ENCODE results near the gene PDGFD.
"Not testable (repeated sequence)": the region's sequence is repeated elsewhere in the genome, so short reads cannot be mapped to it uniquely, and the experiment has no call there.

PDGFD gene

DNA sequence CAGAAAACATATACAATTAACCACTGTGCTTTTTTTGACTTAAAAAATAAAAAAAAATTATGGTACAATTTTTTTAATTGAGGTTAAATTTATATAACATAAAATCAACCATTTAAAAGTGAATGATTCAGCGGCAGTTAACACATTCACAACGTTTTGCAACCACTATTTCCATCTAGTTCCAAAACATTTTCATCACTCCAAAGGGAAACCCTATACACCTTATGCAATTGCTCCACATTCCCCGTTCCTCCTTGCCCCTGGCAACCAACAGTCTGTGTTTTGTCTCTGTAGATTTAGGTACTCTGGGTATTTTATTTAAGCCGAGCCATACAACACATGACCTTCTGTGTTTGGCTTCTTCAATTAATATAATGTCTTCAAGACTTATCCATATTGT is 112.2 kb downstream of the PDGFD start:
- no peak for DNase-seq

DNA sequence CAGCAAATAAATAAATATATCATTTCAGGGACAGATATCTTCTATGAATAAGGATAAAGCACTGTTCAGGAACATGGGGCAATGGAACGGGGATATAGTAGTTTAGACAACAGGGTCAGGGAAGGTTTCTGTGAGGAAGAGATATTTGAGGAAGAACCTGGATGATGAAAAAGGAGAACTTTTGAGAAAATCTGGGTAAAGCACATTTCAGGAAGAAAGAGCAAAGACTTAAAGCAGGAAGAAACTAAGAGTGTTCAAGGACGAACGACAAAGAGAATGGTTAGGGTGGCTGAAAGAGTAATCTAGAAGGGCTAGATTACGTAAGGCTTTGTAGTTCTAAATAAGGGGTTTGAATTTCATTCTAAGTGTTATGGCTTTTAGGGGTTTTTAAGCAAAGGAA is 114.8 kb downstream of the PDGFD start:
- no peak for DNase-seq

DNA sequence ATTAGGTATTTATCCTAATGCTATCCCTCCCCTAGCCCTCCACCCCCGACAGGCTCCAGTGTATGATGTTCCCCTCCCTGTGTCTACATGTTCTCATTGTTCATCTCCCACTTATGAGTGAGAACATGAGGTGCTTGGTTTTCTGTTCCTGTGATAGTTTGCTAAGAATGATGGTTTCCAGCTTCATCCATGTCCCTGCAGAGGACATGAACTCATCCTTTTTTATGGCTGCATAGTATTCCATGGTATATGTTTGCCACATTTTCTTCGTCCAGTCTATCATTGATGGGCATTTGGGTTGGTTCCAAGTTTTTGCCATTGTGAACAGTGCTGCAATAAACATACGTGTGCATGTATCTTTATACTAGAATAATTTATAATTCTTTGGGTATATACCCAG is 117.1 kb downstream of the PDGFD start:
- not testable (repeated sequence) for DNase-seq

DNA sequence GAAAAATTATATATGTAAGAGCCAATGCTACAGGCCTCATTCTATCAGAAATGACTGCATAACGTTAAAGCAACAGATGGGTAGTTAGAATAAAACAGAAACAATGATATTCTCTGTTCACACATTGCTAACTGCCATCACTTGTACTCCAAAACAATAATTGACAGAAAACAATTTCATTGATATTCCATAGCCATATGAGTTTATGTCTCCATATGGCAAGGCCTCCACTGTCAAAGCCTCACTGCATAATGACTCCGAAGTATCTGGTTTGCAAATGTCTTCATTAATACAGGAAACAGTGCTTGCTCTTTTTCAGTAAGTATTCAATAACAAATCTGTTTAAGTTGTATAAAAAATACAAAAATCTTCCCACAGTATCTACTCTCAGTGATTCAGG is 117.6 kb downstream of the PDGFD start:
- no peak for DNase-seq

DNA sequence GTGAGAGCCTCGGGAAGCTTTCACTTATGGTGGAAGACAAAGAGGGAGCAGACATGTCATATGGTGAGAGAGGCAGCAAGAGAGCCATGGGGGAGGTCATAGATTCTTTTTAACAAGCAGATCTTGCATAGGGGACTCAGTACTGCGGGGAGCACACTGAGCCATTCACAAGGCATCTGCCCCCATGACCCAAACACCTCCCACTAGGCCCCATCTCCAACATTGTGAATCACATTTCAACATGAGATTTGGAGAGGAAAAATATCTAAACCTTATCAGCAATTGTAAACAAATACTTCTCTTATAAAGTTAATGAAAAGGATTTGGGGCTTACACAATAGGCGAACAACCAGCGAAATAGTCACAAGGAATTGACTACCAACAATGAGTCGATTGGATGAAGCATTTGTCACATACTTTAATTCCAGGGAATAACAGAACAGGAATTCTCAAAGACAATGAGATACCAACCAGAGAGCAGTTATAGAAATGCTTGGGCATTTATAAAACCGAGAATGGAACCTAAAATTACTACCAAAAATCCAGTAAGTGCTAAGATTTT is 120.2 kb downstream of the PDGFD start:
- DNase-seq: no peak

DNA sequence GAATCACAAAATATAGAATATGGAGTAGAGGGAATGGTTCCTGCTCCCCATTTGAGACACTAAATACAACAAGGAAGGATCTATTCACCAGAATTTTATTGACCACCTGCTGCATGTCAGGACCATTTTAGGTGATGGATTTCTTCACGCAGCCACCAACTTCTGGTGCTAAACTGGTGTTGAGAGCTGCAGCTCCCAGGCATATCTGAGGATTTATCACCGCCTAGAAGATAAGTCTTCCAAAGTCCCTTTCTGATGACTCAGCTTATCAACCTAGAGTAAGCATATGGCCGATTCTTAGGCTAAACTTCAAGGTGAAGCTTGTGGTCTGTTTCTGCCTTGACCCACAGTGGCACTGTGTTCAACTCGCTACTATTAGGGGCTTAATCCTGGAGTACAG is 120.8 kb downstream of the PDGFD start:
- DNase-seq: no peak

DNA sequence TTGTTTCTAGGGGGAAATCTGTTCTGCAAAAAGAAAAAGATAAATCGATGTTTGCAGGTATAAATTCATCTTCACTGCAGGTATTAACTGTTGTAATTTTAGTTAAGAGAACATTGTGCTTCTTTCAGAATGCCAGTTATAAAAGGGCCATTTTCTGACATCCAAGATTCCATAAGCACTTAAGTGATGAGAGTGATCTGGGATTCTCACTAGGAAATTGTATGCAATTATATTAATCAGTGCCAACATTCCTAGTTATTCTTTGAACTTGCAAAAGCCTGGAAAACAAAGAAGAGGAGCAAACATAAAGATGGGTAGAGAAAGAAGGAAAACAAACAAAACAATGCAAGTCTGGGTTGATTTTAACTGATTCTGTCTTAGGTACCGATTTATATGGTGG is 122.2 kb downstream of the PDGFD start:
- DNase-seq: no peak

DNA sequence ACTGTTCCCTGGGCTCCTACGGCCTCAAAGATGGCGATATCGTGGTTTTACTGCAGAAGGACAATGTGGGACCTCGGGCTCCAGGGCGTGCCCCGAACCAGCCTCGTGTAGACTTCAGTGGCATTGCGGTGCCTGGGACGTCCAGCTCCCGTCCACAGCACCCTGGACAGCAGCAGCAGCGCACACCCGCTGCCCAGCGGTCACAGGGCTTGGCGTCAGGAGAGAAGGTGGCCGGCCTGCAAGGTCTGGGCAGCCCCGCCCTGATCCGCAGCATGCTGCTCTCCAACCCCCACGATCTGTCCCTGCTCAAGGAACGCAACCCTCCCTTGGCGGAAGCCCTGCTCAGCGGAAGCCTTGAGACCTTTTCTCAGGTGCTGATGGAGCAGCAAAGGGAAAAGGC is 127.0 kb downstream of the PDGFD start:
- DNase-seq: no peak

DNA sequence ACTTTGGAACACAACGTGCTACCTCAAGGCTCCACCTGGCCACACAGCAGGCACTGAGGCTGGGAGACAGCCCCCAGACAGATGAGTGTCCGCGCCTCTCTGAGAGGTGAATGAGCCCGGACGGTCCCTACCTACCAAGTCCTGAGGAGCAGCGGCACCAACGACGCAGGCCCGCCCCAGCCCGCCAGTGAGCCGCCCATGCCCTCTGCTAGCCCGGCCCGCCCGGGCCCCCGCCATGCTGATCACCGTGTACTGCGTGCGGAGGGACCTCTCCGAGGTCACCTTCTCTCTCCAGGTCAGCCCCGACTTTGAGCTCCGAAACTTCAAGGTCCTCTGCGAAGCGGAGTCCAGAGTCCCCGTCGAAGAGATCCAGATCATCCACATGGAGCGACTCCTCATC is 127.4 kb downstream of the PDGFD start, which contains the start of gene DDI1:
DDI1 (plus strand) TSS at position 53 of the 400 bp plus-strand sequence; CDS start at position 236, 183 bp downstream.
- DNase-seq: no peak

DNA sequence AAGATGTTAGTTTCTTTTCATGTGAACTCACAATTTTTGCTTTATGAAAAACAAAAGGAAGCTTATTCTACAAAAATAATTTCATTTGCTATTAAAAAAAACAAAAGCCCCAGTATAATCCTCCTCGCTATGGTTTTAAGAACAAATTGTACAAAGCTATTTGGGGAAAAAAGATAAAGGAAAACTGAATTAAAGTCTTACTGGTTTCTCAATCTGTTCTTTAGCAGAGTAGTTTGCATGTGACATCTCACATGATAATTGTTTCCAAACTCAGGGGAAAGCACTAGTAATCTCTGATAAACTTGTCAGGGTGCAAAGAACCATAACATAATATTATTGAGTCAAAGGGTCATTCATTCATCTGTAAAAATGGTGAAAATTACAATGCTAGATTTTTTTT is 130.4 kb downstream of the PDGFD start:
- DNase-seq: no peak

DNA sequence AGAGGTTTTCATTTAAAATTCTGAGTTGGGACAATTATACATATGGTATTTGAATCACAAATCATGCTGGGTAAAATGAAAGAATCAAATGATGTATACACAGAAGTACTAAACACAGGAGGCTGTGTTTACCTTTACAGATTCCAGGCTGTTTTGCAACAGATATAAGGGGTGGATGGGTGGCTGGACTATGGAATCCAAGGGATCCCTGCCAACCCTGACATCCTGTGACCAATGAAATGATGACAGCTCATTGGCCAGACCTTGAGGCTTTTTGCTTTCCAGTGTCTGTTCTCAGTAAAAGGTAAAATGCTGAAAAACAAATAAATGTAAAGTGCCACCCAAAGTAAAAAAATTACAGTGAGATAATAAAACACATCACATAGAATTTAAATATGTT is 130.8 kb downstream of the PDGFD start:
- DNase-seq: no peak

DNA sequence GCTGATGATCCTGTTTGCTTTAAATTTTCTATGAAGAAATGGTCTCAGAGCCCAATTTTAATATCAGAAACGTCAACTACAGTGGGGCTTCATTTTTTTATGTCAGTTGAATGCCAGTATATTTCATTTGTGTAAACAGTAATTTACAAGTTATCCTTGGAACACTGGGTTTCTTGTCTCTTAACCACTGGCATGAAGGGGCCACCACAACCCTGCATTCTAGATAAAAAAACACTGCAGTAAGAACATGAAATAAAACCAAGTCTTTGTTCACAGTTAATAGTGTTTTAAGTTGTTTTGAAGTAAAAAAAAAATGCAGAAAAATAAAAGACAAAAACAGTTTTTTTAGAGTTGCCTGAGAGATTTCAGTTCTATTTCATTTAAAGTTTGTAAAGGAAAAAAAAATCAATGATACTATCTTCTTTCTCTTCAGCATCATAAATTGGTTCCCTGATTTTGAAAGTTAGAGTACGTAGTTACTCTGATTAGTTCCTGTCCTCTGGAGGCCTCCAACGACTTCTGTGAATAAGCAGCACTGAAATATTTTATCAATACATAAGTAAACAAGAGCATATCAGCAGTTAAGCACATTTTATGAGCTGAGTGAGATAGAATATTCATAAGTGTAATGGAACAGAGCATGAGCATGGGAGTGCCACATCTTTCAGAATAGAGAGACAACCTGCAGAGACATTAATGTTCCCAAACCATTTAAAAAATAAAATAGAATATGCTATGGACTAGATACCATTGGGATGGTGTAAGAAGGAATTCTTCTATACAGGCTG is 135.3 kb downstream of the PDGFD start:
- DNase-seq: no peak

DNA sequence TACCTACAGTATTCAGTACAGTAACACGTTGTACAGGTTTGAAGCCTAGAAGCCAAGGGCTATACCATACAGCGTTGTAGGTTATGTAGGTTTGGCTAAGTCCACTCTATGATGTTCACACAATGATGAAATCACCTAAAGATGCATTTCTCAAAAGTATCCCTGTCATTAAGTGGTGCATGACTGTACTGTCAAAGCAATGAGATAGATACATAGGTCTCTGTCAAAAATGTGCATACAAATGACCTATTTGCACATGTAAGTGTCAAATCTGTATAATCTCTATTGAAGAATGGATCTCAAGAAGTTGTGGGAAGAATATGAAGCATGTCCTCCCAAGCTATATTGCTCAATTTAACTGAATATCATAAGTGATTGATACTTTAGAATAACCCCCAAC is 139.4 kb downstream of the PDGFD start:
- DNase-seq: no peak

DNA sequence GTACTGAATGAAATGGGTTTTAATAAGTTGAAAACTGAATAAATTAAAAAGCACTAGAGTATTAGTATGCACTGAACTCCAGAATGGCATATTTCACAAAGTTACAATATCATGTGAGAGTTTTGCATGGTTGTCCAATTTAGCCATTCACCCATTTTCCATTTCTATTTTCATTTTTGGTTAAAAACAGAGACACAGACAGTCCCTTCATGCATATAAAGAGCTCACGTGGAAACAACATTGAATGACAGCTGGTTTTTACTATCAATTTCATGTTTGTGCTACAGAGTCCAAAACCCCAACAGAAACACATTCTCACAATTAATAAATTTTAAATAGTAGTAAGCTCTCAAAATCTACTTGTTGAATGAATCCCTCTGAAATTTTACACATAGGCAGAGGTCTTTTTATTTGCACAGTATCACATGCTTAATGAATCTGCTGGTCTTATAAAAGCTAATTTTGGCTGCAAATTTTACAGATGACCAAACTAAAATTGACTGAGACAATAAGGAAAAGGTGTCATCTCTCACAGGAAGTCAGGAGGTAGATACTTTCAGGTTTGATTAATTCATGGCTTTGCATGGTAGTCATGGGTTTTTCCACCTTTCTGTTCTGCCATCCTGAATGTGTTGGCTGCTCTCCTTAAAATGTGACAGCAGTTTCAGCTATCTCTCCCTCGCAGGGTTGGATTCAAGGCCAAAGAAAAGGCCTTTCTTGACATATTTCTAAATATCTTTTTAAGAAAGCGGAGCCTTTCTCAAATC is 148.1 kb downstream of the PDGFD start:
- no peak for DNase-seq

DNA sequence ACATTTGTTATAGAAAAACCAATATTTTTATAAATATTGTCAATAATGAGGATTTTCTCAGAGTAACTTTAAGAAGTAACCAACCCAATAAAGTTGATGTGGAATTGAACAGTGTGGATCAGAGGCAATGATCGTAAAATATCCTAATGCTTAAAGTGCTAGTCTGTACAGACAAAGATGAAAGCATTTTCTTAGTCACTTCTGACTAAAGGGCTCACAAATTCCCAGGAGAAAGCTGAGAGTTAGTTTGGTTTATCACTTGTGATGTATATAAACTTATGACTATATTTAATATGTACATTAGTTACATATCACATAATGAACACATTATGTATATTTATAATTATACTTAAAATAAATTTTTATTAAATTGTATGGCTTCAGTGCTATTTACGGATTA is 152.9 kb downstream of the PDGFD start:
- DNase-seq: no peak

DNA sequence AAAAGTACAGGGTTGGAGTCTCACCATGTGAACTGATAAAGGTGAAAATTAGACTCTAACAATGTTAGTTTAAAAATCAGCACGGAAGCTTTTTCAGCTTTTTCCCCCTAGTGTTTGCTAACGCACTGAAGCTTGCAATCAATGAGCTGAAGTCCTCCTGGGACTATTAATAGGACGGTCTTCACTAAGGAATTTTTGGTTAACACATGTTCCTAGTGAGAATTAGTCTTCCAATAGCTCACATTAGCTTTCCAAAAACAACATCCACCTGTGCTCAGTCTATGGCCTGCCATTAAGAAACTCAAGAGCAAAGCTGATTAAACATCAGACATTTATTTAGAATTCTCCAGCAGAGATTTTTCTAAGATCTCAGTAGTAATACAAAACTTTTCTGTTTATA is 154.2 kb downstream of the PDGFD start:
- no peak for DNase-seq

DNA sequence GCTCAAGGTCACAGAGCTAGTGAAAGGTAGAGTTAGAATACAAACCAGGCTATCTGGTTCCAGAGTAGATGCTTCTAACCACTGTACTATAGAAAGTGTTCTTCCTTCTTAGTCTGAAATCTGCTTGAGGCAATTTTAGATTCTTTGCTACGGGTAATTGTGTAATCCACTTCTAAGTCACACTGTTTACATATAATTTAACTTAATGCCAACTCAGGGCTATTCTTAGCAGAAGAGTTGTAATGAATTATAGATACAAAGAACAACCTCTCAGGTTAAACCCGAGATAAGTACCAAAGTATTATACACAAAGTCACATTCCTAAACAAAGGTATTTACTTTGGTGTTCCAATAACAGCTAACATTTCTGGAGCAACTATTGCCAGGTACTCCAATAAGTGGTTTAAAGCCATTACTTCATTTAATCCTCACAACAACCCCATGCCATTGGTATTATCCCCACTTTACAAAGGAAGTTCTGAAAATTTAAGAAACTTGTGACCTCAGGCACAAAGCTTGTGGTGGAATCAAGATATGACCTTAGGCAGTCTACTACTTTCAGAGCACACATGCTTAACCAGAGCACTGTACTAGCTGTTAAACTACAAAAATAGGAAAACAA is 158.6 kb downstream of the PDGFD start:
- no peak for DNase-seq

DNA sequence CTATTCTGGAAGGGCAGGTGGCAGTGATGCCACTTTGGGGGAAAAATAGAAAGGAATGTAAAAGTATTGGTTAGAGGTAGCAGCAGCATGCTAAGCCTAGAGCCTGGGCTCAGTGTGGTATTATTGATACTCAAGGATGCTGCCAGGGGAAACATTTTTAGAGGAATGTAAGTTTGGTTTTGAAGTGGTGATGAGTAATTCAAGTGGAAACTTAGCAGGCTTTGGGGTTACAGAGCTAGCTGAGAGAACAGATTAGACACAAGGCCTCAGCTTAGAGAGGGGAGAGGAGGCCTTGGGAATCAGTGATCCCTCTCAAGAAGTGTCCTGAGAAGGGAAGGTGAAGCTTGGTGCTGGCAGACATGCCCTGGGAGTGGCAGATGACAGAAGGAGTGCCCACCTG is 160.5 kb downstream of the PDGFD start:
- no peak for DNase-seq

DNA sequence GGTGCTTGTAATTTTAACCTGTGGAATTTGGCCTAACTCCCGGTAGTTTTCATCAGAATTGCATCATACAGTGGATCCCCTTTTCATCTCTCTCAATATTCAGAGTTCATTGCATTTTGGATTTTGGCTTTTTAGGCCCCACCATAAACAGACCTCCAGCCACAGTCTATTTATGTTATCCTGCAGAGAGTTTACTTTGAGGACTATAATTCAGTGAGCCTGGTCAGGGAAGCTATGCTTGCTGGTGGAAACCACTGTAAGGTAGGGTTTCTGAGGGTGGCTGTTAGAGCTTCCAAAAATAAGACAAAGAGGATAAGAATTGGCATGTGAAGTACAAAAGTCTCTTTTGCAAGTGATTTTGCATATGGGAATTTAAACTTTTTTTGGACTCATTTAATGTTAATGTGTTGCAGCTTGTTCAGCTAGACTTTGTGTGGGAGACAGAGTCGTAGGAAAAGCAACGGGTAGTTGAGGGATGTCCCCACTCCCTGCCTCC is 162.3 kb downstream of the PDGFD start:
- DNase-seq: no peak

DNA sequence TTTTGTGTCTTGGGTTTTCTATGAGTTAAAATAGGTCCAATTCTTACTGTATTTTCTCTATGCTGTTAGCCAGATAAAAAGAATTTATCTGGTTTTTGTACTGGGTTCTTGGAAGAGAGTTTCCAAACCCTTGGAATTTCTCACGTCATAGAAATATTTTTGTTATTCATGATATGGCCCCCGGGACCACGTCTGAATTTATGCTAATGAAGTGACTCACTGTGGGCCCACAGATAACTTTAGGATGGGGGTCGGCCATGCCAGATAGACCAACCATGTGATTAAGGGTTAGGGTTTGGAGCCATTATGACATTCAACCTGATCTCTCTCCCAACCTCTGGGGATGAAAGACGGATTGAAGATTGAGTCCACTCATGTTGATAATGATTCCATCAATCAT is 163.1 kb downstream of the PDGFD start:
- no peak for DNase-seq

DNA sequence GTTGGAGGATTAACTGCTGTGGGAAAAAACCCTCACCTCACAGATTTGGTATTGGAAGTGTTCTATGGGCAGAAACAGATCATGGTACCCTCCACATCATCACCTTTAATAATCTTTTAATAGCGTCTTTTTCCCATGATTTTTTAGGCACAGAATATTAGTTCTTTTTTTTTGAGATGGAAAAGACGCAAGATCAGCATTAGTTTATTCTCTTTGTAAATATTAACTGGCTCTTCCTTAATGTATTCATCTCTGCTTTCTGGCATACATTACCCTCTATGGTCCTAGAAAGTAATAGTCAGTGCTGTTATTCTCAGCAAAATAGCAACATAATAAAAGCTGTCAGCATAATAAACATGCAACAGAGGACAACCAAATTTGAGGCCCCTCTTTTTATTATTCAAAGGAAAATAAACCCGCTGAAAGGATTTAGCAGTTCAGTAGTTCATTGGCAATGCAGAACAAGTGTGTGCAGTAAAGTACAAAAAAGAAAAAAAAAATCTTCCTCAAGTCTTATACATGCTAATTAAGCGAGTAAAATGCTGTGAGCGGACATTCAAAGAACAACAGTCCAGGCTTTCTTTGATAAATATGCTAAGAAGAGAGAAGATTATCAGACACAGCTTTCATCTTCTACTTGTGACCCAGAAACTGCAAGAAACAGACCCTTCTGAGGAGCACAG is 165.0 kb downstream of the PDGFD start:
- no peak for DNase-seq

DNA sequence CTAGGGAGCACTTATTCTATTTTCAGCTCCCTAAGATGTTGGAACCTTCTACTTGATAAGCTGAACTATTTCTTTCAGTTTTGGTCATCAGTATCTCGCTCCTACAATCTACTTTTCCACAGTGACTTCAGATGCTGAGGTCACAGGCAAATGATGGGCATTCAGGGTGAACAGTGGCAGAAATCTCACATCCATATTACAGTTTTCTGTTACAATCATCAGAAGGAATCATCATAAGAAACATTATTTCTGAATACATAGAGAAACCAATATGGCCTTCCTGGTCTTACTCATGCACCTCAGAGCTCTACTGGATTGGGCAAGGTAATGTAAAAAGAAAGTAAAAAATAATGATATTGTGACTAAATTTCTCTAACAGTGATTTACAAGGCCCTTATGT is 166.9 kb downstream of the PDGFD start:
- no peak for DNase-seq

DNA sequence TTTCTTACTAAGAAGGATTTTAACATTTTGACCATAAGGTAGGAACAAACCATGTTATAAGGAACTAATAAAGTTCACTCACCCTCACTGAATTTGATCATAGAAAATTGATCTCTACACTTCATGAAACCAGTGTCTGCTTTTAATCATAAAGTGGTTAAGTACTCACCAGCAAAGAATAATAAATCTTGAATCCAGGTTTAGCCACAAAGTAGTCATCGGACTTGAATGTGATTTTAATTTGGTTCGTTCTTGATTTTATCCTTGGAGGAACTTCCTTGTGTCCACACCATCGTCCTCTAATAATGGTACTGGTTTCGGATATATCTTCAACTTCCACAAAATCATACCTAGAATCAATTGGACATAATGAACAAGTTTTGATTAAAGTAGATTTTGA is 168.1 kb downstream of the PDGFD start:
- no peak for DNase-seq

Measured in stimulated activated naive CD4-positive, alpha-beta T cell treated with Interleukin-2 at 50 U/mL for 16 hours (primary cell).